NCI-H146 treated with DMSO at 0.1 percent for 48 hours (cell line): ENCODE measurements around the gene CBFA2T3.

ENCODE experiments used
- DNase-seq: peaks from one replicate; lab custom pipeline; 2025; ENCODE audit not compliant: unreplicated experiment; lab: John Stamatoyannopoulos, UW

The CBFA2T3 gene

GRCh38 chr16:88911136-88911945 lies 65.7 kb downstream of the CBFA2T3 start:
- no peak for DNase-seq

GRCh38 chr16:88910284-88911135 lies 66.5 kb downstream of the CBFA2T3 start:
- DNase-seq: no peak

GRCh38 chr16:88909431-88910210 lies 67.4 kb downstream of the CBFA2T3 start:
- no peak for DNase-seq

GRCh38 chr16:88908307-88908706 lies 68.7 kb downstream of the CBFA2T3 start:
- DNase-seq: no peak

- DNase-seq: no peak
Measured at GRCh38 chr16:88907768-88908167, 69.2 kb downstream of the CBFA2T3 start.

- DNase-seq: no peak
Measured at GRCh38 chr16:88906535-88907105, 70.4 kb downstream of the CBFA2T3 start.

- no peak for DNase-seq
Measured at GRCh38 chr16:88906020-88906419, 71.0 kb downstream of the CBFA2T3 start.

- no peak for DNase-seq
Measured at GRCh38 chr16:88905563-88905962, 71.4 kb downstream of the CBFA2T3 start.

- DNase-seq: no peak
Measured at GRCh38 chr16:88904676-88905365, 72.2 kb downstream of the CBFA2T3 start.

GRCh38 chr16:88903267-88903666 lies 73.7 kb downstream of the CBFA2T3 start:
- no peak for DNase-seq

GRCh38 chr16:88902744-88903143 lies 74.3 kb downstream of the CBFA2T3 start:
- DNase-seq: no peak

- no peak for DNase-seq
Measured at GRCh38 chr16:88901718-88902337, 75.2 kb downstream of the CBFA2T3 start.

GRCh38 chr16:88900662-88901052 lies 76.3 kb downstream of the CBFA2T3 start:
- no peak for DNase-seq

GRCh38 chr16:88899901-88900661 lies 76.9 kb downstream of the CBFA2T3 start:
- DNase-seq: no peak

- no peak for DNase-seq
Measured at GRCh38 chr16:88897696-88898425, 79.1 kb downstream of the CBFA2T3 start.

- no peak for DNase-seq
Measured at GRCh38 chr16:88896238-88897070, 80.6 kb downstream of the CBFA2T3 start.

GRCh38 chr16:88895335-88895734 lies 81.7 kb downstream of the CBFA2T3 start:
- DNase-seq: no peak
